HL-60 (cell line): Measurements from ENCODE around the gene AKR1C3.

Source experiments
- CTCF ChIP-seq: IDR thresholded peaks from one replicate; pipeline ENCODE4 v1.5.1; 2011; ENCODE audit warnings: low read length, control low read depth, inconsistent platforms; ENCODE audit not compliant: insufficient read depth
- GABPA ChIP-seq: IDR thresholded peaks from 2 replicates; pipeline ENCODE4 v1.6.1; 2012; ENCODE audit warnings: low read depth
- POLR2AphosphoS5 ChIP-seq: IDR thresholded peaks from 2 replicates; pipeline ENCODE4 v1.6.1; 2012; ENCODE audit warnings: low read depth
- SPI1 ChIP-seq: IDR thresholded peaks from 2 replicates; pipeline ENCODE4 v1.6.1; 2012; ENCODE audit warnings: low read depth, mild to moderate bottlenecking, borderline replicate concordance

- no peak for TF ChIP-seq SPI1
- no peak for TF ChIP-seq GABPA
- TF ChIP-seq CTCF = no peak
- no peak for TF ChIP-seq POLR2AphosphoS5
Measured at GRCh38 chr10:5136468-5137087, 42.4 kb downstream of the AKR1C3 start.
